ENCODE results near the gene SLC22A1.

DNA sequence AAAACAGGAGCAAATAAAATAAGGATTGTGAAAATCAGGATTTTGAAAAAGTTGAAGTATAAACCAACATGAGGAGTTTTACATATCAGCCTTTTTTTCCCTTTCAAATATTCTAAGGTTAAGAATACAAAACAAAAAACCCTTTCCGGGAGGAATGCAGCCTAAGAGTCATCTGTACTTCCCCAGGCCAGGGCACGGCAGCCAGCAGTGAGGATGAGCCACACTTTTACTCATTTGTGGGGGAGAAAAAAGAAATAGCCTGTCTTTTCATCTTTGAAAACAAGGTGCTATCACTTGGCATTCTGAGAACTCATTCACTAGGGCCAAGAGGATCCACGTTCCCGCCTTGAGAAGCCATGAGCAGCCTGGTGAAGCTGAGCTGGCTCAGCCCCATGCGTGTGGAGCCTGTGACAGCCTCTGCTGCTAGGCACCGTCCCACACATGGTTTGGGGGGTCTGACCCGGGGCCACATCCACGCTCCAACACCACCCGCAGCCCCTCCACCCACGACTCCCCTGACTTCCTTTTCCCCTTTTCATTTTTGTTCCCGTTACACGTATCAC lies 11.2 kb downstream of the SLC22A1 start:
- TF ChIP-seq, protein P1, sequence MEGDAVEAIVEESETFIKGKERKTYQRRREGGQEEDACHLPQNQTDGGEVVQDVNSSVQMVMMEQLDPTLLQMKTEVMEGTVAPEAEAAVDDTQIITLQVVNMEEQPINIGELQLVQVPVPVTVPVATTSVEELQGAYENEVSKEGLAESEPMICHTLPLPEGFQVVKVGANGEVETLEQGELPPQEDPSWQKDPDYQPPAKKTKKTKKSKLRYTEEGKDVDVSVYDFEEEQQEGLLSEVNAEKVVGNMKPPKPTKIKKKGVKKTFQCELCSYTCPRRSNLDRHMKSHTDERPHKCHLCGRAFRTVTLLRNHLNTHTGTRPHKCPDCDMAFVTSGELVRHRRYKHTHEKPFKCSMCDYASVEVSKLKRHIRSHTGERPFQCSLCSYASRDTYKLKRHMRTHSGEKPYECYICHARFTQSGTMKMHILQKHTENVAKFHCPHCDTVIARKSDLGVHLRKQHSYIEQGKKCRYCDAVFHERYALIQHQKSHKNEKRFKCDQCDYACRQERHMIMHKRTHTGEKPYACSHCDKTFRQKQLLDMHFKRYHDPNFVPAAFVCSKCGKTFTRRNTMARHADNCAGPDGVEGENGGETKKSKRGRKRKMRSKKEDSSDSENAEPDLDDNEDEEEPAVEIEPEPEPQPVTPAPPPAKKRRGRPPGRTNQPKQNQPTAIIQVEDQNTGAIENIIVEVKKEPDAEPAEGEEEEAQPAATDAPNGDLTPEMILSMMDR (IDR thresholded peaks at IDR 0.05; ENCODE audit: poor library complexity): no peak
- TF ChIP-seq EZH2 (IDR thresholded peaks at IDR 0.05; ENCODE audit: borderline replicate concordance) (no peak), EZH2phosphoT487 (IDR thresholded peaks at IDR 0.05; ENCODE audit: low read depth, severe bottlenecking, unreplicated experiment) (no peak)
